Cortex of kidney (tissue), 1 donor: Measurements from ENCODE around the gene NME2.
A peak's percentile ranks its signal among the peaks of the same experiment; 100 is the strongest.
"Not testable (repeated sequence)": the region's sequence is repeated elsewhere in the genome, so short reads cannot be mapped to it uniquely, and the experiment has no call there.

Experiments used
- DNase-seq: peaks from one replicate; lab custom pipeline; 2025; lab: John Stamatoyannopoulos, UW

The NME2 gene

DNA sequence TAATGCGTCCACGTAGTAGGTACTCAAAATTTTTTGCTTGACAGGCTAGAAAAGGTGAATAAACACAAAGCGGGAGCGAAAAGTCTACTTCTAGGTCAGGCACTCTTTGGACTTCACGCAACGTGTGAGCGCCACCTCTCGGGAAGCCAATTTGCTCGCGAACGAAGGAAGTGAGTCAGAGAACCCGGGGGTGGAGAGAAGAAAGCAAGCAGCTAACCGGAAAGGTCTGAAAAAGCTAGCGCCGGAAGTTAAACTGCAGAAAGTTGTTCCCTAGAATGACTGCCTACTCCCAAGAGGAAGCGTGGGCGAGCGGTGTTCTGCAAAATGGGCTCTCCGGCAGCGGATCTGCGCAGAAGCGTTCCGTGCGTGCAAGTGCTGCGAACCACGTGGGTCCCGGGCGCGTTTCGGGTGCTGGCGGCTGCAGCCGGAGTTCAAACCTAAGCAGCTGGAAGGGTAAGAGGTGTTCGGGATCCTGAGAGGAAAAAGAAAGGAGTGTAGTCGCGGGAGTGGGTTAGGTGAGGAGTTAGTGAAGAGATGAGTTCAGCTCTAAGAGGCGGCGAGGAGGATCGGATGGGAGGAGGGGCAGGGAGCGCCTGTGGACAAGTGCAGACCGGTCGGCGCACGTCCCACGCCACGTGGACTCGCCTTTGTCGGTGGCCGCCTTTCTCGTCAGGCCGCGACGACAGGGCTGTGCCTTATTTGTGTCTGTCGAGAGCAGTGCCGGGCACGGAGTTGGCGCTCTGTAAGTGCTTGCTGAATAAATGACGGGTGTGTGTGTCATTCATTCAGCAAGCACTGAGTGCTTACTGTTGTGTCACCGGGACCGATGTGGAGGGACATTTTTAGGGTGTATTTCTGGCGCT, 12.8 kb upstream of the NME2 start, which contains the start of gene NME1:
NME1 (plus strand) TSS at position 350 of the 863 bp plus-strand sequence. CDS start 2,096 bp downstream, outside the sequence.
- peak; percentile 95 for DNase-seq

DNA sequence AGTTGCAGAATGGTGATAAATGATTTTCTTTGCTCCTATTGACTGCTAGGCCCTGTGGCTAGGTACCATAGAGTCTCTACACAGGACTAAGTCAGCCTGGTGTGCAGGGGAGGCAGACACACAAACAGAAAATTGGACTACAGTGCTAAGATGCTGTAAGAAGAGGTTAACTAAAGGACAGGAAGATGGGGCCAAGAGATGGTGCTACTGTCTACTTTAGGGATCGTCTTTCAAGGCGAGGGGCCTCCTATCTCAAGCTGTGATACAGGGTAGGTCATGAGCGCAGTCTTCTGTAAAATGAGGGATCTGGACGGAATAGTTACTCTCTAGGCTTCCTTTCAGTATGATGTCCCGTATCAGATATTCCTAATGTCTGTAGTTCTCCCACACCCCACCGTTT, 12.0 kb upstream of the NME2 start:
- no peak for DNase-seq

DNA sequence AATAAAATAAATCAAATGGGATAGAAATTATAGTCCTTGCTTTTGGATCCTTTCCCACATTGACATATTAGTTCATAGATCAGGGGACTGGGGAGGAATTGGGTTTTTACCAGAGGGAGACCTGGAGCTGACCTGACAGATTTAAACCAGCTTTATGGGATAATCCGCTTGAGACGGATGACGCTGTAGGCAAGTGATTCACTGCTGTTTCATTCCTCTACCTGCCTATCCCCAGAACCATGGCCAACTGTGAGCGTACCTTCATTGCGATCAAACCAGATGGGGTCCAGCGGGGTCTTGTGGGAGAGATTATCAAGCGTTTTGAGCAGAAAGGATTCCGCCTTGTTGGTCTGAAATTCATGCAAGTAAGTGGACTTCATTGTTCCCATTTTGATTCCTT, 10.8 kb upstream of the NME2 start:
- DNase-seq, result no peak

DNA sequence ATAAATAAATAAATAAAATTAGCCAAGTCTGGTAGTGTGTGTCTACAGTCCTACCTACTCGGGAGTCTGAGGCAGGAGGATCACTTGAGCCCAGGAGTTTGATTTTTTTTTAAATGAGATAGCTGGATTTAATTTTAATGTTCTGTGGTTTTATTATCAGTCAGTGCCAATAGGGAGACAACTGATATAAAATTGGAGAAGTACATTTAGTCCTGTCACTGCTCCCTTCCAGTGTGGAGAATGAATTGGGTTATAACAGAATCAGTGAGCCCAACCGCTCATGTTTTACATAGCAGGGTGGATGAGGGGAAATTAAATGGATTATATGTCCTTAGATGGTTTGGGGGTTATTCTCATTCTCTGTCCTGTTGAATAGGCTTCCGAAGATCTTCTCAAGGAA, 6.6 kb upstream of the NME2 start:
- DNase-seq, result no peak

DNA sequence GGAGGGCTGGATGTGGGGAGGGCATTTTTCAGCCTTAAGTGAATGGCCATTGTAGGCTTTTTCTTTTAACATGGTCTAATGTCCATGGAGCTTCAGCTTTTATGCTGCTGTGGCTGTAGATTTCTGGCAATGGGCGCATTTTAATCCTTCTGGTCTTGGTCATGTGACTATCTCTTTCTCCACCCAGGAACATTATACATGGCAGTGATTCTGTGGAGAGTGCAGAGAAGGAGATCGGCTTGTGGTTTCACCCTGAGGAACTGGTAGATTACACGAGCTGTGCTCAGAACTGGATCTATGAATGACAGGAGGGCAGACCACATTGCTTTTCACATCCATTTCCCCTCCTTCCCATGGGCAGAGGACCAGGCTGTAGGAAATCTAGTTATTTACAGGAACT, 4.7 kb upstream of the NME2 start:
- DNase-seq, result no peak

DNA sequence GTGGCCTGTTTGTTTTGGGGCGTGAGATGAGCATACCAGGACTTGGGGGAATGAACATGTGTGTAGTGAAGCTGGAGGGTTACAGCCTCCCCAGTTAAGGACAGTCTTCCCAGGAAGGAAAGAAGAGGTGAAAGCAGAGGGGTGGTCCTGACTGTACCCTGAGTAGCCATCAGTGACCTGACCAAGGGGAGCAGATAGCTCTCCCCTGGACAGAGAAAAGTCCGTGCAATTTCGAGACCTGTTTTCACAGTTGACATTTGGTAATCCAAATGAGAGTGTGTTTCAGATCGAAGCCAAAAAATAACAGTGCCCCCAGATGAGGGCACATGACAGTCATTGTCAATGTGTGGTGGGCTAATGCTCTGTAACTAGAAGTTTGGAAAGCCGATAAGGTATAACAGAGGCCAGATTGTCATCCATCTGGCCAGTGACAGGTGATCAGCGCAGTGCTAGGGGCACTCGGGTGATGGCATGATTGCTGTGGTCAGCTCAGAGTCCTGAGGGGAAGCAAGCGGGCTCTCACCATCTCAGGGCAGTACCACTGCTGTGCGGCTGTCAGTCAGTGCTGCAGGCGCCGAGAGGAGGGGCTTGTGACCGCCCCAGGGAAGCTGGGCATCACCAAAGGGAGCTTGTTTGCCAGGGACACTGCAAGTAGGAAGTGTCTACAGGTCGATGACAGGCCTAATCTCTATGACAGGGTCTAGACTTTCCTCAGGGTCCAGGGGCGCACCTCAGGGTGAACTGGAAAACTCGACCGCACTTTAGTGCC, 1.1 kb upstream of the NME2 start:
- no peak for DNase-seq

DNA sequence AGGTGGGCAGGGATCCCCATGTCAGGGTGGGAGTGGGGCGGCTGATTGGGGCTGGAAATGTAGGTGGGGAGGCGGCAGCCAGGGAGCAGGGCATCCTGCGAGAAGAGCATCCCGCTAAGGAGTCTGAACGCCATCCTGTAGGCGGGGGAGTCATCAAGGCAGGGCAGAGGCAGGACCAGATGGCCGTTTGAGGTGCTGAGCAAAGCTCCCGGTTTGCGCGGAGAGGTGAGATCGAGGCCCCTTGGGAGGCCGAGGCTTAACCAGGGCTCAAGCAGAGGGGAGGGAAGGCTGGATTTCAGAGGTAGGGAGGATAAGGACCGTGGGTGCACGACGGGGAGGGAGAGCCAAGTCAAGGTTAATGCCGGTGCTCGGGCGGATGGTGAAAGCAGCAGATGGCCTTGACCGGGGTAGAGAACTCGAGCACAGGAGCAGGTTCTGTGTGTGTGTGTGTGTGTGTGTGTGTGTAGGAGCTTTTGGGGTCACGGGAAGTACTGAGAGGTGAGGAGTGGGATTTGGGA, 472 bp upstream of the NME2 start:
- no peak for DNase-seq

DNA sequence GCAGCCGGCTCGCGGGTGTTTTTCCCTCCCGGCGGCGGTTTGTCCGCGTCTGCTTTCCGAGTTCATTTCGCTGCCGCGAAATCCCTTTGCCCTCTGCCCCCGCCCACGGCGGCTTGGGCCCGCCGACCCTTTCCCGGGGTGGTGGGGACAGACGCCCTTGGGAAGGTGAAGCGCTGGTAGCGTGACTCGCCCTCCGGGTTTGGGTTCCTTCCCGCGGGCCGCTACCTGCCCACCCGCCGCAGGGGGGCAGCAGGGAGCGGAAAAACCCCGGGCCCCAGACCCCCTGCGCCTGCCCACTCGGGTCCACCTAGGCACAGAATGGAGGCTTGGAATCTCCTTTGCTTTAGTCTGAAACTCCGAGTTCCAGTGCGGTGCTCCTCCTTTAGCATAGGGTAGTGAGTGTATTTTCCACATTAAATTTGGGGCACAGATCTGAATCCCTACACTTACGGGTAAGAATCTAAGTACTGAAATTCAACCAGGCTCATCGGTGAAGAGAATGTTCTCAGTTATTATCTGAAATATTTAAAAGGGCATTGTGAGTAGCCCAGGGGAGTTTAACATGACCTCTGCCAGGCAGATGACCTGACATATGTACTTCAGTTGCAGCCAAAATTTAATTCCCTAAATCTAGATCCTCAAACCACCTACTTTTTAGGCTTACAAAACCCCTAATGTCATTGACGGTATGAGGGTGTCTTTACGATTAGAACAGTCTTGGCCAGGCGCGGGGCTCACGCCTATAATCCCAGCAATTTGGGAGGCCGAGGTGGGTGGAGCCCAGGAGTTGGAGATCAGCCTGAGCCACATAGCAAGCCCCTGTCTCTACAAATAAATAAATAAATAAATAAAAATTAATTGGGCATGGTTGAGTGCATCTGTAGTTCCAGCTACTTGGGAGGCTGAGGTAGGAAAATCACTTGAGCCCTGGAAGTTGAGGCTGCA, 1.0 kb downstream of the NME2 start:
- no peak for DNase-seq

DNA sequence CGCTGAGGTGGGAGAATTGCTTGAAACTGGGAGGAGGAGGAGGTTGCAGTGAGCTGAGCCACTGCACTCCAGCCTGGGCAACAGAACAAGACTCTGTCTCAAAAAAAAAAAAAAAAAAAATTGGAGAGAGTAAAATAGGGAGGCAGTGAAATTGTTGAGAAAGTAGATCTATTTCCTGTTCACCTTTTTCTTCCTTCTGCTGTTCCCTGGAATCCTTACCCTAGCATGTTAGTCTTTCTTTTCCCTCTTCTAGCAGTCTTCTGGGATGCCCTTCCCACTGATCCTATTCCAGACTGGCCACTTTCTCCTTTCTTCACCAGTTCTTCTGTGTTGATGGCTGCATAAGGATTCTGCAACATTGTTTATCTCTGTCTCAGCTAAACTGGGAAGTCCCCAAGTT, 3.1 kb downstream of the NME2 start:
- no peak for DNase-seq

DNA sequence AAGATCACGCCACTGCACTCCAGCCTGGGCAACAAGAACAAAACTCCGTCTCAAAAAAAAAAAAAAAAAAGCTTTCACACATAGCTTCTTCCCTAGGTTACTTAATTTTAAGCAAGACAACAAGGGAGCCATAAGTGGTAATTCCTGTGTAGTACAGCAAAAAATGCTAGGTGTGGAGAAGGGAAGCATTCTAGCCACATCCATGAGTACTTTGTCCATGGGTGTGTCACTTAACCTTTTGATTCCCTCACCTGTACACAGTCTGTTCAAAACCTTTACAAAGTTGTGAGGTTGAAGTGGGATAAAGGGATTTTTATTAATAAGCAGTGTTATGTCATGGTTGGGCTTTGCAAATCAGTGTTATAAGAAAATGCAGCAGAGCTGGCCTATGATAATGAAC, 4.5 kb downstream of the NME2 start:
- no peak for DNase-seq

DNA sequence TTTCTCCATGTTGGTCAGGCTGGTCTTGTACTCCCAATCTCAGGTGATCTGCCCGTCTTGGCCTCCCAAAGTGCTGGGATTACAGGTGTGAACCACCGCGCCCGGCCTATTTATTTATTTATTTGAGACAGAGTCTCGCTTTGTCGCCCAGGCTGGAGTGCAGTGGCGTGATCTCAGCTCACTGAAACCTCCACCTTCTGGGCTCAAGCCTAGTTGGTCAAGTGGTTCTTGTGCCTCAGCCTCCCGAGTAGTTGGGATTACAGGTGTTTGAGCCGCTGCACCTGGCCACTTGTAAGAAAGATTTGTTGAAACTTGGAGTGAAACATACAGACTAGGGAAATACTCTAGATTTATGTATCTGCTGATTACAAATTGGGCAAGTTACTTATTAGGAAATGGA, 5.8 kb downstream of the NME2 start:
- not testable (repeated sequence) for DNase-seq

DNA sequence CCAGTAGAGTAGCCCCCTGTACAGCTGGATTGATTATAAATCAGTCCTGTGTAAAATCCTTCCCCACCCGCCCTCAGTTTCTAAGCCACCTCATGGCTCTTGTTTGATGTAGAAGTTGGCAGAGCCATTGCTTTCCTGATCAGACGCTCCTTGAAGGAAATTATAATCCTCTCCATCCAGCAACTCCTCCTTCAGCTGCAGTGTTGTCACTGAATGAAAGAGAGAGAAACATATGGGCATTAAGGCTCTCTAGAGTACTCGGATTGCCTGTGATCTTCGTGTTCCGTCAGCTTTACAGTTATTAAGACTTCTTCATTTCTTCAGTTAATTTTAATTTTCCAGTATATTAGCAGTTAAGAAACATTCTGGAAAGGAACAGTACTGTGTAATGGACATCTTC, 14.3 kb downstream of the NME2 start:
- no peak for DNase-seq

DNA sequence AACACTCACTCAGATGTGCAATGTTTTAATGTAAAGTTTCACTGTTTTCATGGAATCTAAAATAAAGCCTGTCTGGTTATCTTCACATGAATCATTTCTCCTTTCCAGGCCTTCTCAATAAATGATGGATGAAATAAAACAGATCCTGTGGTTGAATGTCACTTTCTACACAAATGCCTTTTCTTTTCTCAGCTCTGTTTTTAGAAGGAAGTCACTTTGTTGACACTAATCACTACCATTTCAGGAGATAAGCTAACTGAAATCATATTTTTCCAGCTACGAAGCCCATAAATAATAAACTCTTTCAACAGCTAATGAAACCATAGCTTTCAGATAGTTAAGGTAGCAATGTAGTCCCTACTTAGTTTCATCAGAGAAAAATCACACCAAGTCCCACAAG, 17.9 kb downstream of the NME2 start:
- DNase-seq, result no peak

DNA sequence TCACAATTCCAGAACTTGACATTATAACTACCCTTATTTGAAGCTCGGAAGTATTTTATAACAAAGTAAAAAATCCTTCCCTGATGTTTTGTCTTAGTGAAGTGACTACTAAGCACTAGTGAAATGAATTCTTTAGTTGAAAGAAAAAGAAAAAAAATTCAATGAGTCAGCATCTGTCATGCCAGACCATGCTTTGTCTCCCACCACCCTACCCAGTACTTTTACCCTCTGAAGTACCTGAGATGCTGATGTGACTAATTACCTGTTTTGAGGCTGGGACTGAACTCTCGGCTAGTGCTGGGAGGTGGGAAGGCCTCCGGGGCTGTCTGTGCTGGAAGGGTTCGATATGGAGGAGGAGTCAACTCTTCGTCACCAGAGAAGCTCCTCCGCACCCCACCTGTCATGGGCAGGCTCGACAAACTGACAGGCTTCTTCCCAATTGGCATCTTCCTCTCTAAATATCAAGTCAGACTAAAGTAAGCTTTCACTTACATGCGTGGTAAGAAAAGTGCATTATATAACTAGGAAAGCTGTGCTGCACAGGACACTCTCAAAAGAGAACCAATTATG, 19.6 kb downstream of the NME2 start:
- DNase-seq, result no peak

DNA sequence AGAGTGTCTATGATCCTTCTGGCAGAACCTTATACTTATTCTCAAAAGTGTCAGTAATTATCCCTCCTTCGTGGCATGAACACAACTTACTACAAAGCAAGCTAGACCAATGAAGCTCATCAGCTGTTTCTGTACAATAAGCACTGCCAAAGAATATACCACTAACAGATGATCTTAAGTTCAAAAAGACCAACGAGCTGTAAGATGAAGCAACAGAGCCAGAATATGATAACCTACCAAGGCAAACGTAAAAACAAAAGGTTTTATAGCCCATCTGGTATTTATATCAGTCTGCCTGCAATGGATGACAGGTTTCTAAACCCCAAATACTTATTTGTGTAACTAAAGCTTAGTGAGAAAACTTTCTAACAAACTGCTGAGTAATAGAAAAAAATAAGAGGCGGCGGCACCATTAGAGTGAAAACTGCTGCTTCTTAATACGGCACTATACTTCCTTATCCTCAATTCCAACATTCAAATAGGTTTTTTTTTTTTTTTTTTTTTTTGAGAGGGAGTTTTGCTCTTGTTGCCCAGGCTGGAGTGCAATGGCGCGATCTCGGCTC, 22.1 kb downstream of the NME2 start:
- no peak for DNase-seq

DNA sequence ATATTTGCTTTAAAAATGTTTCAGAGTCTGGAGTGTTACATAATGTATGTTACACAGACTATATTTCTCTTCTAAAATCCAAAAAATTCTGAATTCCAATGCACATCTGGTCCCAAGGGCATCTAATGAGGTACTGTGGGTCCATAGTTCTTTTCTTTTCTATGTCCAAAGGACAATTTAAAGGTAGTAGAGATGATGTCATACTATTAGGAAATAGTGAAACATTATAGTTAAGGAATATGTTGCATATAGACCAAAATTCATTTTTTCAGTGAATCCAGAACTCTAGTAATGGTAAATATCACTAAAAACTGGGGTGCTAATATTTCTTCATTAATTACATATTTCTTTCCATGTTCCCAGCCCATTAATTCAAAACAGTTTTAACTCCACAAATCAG, 23.0 kb downstream of the NME2 start:
- DNase-seq, result no peak

DNA sequence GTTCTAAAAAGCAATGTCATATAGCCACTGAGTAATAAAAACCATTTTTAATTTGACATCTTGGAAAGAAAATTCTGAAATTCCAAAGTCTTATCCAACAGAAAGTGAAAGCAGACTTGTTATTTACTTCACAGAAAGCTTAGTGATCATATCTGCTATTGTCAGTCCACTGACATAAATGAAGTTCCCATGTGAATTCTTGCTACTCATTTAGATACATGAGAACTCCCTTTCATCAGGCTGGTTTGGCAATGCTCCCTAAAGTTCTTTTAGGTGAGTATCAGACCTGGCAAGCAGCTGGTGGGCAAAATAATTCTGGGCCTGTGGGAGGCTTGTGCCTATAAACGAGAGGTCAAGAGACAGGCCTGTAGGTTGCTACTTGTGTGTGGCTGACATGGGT, 23.4 kb downstream of the NME2 start:
- DNase-seq, result no peak

DNA sequence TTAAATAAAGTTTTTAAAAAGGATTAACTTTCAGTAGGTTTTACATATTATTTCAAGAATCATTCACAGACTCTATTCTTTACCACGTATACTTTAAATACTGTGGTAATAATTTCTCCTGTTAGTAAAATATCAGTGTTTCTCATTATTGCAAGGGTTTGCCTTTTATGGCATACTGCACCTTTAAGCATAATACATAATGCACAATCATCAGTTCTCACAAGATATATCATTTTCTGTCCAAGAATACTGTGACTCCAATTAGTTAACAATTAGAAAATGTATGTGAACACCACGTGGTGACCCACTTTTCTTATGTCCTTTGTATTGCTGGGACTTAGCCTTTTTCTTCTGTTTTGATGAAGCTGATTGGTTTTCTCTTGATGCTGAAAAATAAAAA, 25.7 kb downstream of the NME2 start:
- DNase-seq, result no peak

DNA sequence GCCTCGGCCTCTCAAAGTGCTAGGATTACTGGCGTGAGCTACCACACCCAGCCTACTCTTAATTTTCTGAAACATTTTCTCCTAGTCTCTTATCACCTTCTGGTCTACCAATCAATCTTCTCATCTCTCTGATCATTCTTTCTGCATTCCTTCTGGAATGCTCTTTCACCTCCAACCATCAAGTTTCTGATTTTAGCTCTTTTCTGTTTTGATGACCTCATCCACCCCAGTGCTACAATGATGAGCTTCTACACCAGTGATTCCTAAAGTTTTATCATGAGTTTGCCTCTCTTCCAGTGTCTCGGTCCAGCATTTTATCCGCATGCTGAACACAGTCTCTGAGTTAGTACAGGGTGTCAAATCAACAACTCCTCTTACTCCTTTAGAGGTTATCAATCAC, 31.5 kb downstream of the NME2 start:
- DNase-seq, result no peak

DNA sequence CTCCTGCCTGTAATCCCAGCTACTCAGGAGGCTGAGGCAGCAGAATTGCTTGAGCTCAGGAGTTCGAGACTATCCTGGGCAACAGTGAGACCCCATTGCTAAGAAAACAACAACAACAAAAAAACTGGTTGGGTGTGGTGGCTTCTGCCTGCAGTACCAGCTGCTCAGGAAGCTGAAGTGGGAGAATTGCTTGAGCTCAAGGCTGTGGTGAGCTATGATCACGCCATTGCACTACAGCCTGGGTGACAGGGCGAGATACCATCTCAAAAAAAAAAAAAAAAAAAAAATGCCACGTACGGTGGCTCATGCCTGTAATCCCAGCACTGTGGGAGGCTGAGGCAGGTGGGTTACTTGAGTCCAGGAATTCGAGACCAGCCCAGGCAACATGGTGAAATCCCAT, 34.1 kb downstream of the NME2 start:
- DNase-seq, result no peak

DNA sequence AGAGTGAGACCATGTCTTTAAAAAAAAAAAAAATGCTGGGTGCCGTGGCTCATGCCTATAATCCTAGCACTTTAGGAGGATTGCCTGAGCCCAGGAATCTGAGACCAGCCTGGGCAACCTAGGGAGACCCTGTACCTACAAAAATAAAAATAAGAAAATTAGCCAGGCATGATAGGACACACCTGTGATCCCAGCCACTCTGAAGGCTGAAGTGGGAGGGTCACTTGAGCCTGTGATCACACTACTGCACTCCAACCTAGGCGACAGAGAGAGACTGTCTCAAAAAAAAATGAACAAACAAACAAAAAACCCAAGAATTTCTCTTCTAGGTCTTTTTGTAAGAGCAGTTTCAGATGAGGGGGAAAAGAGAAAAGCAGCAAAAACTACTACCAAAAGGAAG, 34.6 kb downstream of the NME2 start:
- DNase-seq, result no peak
